ENCODE measurements around the gene TSPO2. TPM values are rescaled to one million over a fixed set of nuclear protein-coding genes. Genes with fewer than 3 reads are reported as not detected.
"Not testable (repeated sequence)": the region's sequence is repeated elsewhere in the genome, so short reads cannot be mapped to it uniquely, and the experiment has no call there.

TSPO2 gene
- total RNA-seq, 1 donor from 2014 or later: not detected

DNA sequence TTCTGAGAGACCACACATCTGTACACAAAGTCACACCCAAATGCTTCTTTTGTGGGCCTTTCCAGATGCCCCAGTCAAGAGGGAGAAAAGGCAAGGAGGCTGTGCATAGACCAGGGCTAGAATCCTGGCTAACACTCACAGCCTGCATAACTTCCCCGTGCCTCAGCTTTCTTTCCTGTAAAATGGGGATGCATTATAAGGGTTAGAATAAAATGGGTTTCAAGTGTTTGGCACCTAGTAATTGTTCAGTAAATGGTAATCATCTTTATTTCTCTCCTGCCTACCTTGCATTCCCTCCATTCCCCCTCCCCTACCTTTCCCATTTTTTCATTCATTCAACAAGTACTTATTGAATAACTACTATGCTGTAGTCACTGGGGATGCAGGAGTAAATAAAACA lies 32.6 kb upstream of the TSPO2 start:
- TF ChIP-seq, protein P1, sequence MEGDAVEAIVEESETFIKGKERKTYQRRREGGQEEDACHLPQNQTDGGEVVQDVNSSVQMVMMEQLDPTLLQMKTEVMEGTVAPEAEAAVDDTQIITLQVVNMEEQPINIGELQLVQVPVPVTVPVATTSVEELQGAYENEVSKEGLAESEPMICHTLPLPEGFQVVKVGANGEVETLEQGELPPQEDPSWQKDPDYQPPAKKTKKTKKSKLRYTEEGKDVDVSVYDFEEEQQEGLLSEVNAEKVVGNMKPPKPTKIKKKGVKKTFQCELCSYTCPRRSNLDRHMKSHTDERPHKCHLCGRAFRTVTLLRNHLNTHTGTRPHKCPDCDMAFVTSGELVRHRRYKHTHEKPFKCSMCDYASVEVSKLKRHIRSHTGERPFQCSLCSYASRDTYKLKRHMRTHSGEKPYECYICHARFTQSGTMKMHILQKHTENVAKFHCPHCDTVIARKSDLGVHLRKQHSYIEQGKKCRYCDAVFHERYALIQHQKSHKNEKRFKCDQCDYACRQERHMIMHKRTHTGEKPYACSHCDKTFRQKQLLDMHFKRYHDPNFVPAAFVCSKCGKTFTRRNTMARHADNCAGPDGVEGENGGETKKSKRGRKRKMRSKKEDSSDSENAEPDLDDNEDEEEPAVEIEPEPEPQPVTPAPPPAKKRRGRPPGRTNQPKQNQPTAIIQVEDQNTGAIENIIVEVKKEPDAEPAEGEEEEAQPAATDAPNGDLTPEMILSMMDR (IDR thresholded peaks at IDR 0.05; ENCODE audit: unreplicated experiment): no peak
- Mint-ChIP-seq H3K4me1 (no peaks in the 10 kb centered on the region), H3K4me3 (no peak overlapping the region), H3K27ac (no peak overlapping the region), H3K36me3 (peaks cover 3% of the 10 kb centered on the region), H3K27me3 (ENCODE audit: low read depth) (peaks cover 5% of the 10 kb centered on the region), H3K9me3 (peaks cover 4% of the 10 kb centered on the region)
- DNase-seq (ENCODE audit: low spot score in 2 of 2, unreplicated experiment in 2 of 2): no peak

GRCh38 chr6:41011673-41012072 lies 30.6 kb upstream of the TSPO2 start:
- DNase-seq (ENCODE audit: low spot score in 2 of 2, unreplicated experiment in 2 of 2): no peak
- Mint-ChIP-seq H3K4me3 (no peak overlapping the region), H3K27me3 (ENCODE audit: low read depth) (peaks cover 3% of the 10 kb centered on the region), H3K27ac (no peak overlapping the region), H3K4me1 (peaks cover 5% of the 10 kb centered on the region), H3K9me3 (peaks cover 10% of the 10 kb centered on the region), H3K36me3 (peaks cover 10% of the 10 kb centered on the region)
- TF ChIP-seq, protein P1 (IDR thresholded peaks at IDR 0.05; ENCODE audit: unreplicated experiment): no peak

- Mint-ChIP-seq H3K4me3 (no peak overlapping the region), H3K9me3 (peaks cover 10% of the 10 kb centered on the region), H3K36me3 (peaks cover 13% of the 10 kb centered on the region), H3K27ac (no peak overlapping the region), H3K4me1 (peaks cover 14% of the 10 kb centered on the region), H3K27me3 (ENCODE audit: low read depth) (peaks cover 5% of the 10 kb centered on the region)
- TF ChIP-seq, protein P1 (IDR thresholded peaks at IDR 0.05; ENCODE audit: unreplicated experiment): no peak
- no peak for DNase-seq (ENCODE audit: low spot score in 2 of 2, unreplicated experiment in 2 of 2)
Measured at GRCh38 chr6:41013466-41014153, 28.7 kb upstream of the TSPO2 start.

GRCh38 chr6:41014780-41015179 lies 27.5 kb upstream of the TSPO2 start:
- TF ChIP-seq, protein P1 (IDR thresholded peaks at IDR 0.05; ENCODE audit: unreplicated experiment): no peak
- DNase-seq (ENCODE audit: low spot score in 2 of 2, unreplicated experiment in 2 of 2): no peak
- H3K4me1 Mint-ChIP-seq: peaks cover 14% of the 10 kb centered on the region
- H3K36me3 Mint-ChIP-seq: peaks cover 13% of the 10 kb centered on the region
- H3K4me3 Mint-ChIP-seq: no peak overlapping the region
- peaks cover 4% of the 10 kb centered on the region for H3K27me3 Mint-ChIP-seq (ENCODE audit: low read depth)
- H3K27ac Mint-ChIP-seq: no peak overlapping the region
- H3K9me3 Mint-ChIP-seq: peaks cover 10% of the 10 kb centered on the region

DNA sequence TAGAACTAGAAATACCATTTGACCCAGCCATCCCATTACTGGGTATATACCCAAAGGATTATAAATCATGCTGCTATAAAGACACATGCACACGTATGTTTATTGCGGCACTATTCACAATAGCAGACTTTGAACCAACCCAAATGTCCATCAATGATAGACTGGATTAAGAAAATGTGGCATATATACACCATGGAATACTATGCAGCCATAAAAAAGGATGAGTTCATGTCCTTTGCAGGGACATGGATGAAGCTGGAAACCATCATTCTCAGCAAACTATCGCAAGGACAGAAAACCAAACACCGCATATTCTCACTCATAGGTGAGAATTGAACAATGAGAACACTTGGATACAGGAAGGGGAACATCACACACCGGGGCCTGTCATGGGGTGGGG lies 26.4 kb upstream of the TSPO2 start:
- not testable (repeated sequence) for DNase-seq (ENCODE audit: low spot score in 2 of 2, unreplicated experiment in 2 of 2); H3K4me3 Mint-ChIP-seq; H3K27me3 Mint-ChIP-seq (ENCODE audit: low read depth); H3K27ac Mint-ChIP-seq
- Mint-ChIP-seq H3K36me3 (peaks cover 19% of the 10 kb centered on the region), H3K4me1 (peaks cover 14% of the 10 kb centered on the region), H3K9me3 (peaks cover 18% of the 10 kb centered on the region)

GRCh38 chr6:41017663-41018062 lies 24.6 kb upstream of the TSPO2 start:
- TF ChIP-seq, protein P1 (IDR thresholded peaks at IDR 0.05; ENCODE audit: unreplicated experiment): no peak
- peaks cover 2% of the 10 kb centered on the region for H3K27me3 Mint-ChIP-seq (ENCODE audit: low read depth)
- peaks cover 18% of the 10 kb centered on the region for H3K9me3 Mint-ChIP-seq
- no peak overlapping the region for H3K27ac Mint-ChIP-seq
- no peak overlapping the region for H3K4me3 Mint-ChIP-seq
- H3K4me1 Mint-ChIP-seq: peaks cover 29% of the 10 kb centered on the region
- DNase-seq (ENCODE audit: low spot score in 2 of 2, unreplicated experiment in 2 of 2): no peak
- H3K36me3 Mint-ChIP-seq: peaks cover 18% of the 10 kb centered on the region
